Keratinocyte (primary cell): Measurements from ENCODE around the gene SYNE2. TPM values are rescaled to one million over a fixed set of nuclear protein-coding genes. Genes with fewer than 3 reads are reported as not detected.

Experiments used
- DNase-seq: peaks from one replicate; pipeline ENCODE4 v3.0.0-alpha.2; 2011; ENCODE audit warnings: low read depth, missing footprints, low spot score
- FAIRE-seq: peaks from 2 replicates; lab custom pipeline; 2011; peaks lifted over from hg19 to GRCh38; lab: Jason Lieb, UNC
- H2AFZ ChIP-seq: 2 replicates; pipeline ENCODE4 v1.6.0; 2012; ENCODE audit warnings: low read length, control low read depth, inconsistent platforms; ENCODE audit not compliant: control insufficient read depth
- H3K27ac ChIP-seq: 2 replicates; pipeline ENCODE4 v1.5.1; 2011; ENCODE audit warnings: low read length; ENCODE audit not compliant: control insufficient read depth, insufficient read depth
- H3K27me3 ChIP-seq: 3 replicates; pipeline ENCODE4 v1.6.0; 2011; ENCODE audit warnings: low read length; ENCODE audit not compliant: control insufficient read depth, insufficient read depth; ENCODE audit errors: extremely low read depth
- H3K36me3 ChIP-seq, 2 experiments: 2 replicates in 1 of 2; 3 replicates in 1 of 2; pipeline ENCODE4 v1.5.1; 2011; ENCODE audit warnings: low read length in 2 of 2, mild to moderate bottlenecking in 1 of 2; ENCODE audit not compliant: control insufficient read depth in 2 of 2, insufficient read depth in 2 of 2; ENCODE audit errors: extremely low read depth in 1 of 2
- H3K4me1 ChIP-seq: 3 replicates; pipeline ENCODE4 v1.5.1; 2011; ENCODE audit warnings: low read length; ENCODE audit not compliant: control insufficient read depth, insufficient read depth; ENCODE audit errors: extremely low read depth
- H3K4me2 ChIP-seq: 3 replicates; pipeline ENCODE4 v1.6.0; 2011; ENCODE audit warnings: low read depth, low read length; ENCODE audit not compliant: control insufficient read depth, insufficient read depth; ENCODE audit errors: extremely low read depth
- H3K4me3 ChIP-seq, 3 experiments: fragments of 200-600 bp in 1 of 3; sonication (generic) in 1 of 3; 2 replicates in 2 of 3; 3 replicates in 1 of 3; pipeline ENCODE4 v1.5.1; 2011 to 2016; ENCODE audit warnings: low read length in 3 of 3, mild to moderate bottlenecking in 3 of 3, control low read depth in 2 of 3, inconsistent platforms in 1 of 3, low read depth in 1 of 3, mixed read lengths in 1 of 3, mixed run types in 1 of 3, moderate library complexity in 1 of 3; ENCODE audit not compliant: control insufficient read depth in 2 of 3, insufficient read depth in 2 of 3; ENCODE audit errors: extremely low read depth in 1 of 3
- H3K79me2 ChIP-seq: 2 replicates; pipeline ENCODE4 v1.6.0; 2012; ENCODE audit warnings: low read length; ENCODE audit not compliant: control insufficient read depth, insufficient read depth
- H3K9ac ChIP-seq: 3 replicates; pipeline ENCODE4 v1.6.0; 2011; ENCODE audit warnings: low read length; ENCODE audit not compliant: control insufficient read depth, insufficient read depth; ENCODE audit errors: extremely low read depth
- H3K9me1 ChIP-seq: 3 replicates; pipeline ENCODE4 v1.6.0; 2011; ENCODE audit warnings: low read length; ENCODE audit not compliant: control insufficient read depth, insufficient read depth; ENCODE audit errors: extremely low read depth
- H3K9me3 ChIP-seq: 2 replicates; pipeline ENCODE4 v1.5.1; 2012; ENCODE audit warnings: low read depth, low read length; ENCODE audit not compliant: control insufficient read depth
- H4K20me1 ChIP-seq: 3 replicates; pipeline ENCODE4 v1.6.0; 2011; ENCODE audit warnings: low read length; ENCODE audit not compliant: control insufficient read depth, insufficient read depth; ENCODE audit errors: extremely low read depth
- EZH2 ChIP-seq: IDR thresholded peaks from one replicate; pipeline ENCODE4 v1.6.1; 2012; ENCODE audit warnings: inconsistent platforms, mild to moderate bottlenecking, low read length, moderate library complexity
- dilution Hi-C: fragments of 300-500 bp; cut with MboI; formaldehyde crosslinking; loops from one replicate; pipeline ENCODE4 v1.7.0; 2020; ENCODE audit warnings: low sequenced_read_pairs; ENCODE audit not compliant: extremely low pct_ligation_motif_present
- polyA plus RNA-seq, 5 experiments: library from polyadenylated mRNA; depleted of rRNA in 3 of 5; stranded (reverse) in 3 of 5; stranded (forward) in 1 of 5; unstranded in 1 of 5; fragments of >200 nt; gene quantifications; 1 replicate in 1 of 5; 2 replicates in 3 of 5; 3 replicates in 1 of 5; pipeline versions ENCODE4 v1.2.1 to v1.2.3, GENCODE V29; 2011 to 2012; ENCODE audit warnings: missing spikeins in 2 of 5, low read depth in 1 of 5, low replicate concordance in 1 of 5
- TF ChIP-seq, protein P1 (sequence below), 3 experiments: IDR thresholded peaks in 1 of 3; conservative IDR thresholded peaks in 1 of 3; optimal IDR thresholded peaks in 1 of 3; 2 replicates in 2 of 3; 3 replicates in 1 of 3; pipeline versions ENCODE3 to v1.5.1; 2011; ENCODE audit warnings: low read length in 3 of 3, mild to moderate bottlenecking in 3 of 3, moderate library complexity in 2 of 3, control low read depth in 1 of 3, inconsistent platforms in 1 of 3; ENCODE audit not compliant: insufficient read depth in 2 of 3; ENCODE audit errors: extremely low read depth in 1 of 3

Gene SYNE2
- polyA plus RNA-seq, 1 donor (not counting 4 experiments of a cell fraction or from before 2014, with no cell fraction given): 9.9 TPM

DNA sequence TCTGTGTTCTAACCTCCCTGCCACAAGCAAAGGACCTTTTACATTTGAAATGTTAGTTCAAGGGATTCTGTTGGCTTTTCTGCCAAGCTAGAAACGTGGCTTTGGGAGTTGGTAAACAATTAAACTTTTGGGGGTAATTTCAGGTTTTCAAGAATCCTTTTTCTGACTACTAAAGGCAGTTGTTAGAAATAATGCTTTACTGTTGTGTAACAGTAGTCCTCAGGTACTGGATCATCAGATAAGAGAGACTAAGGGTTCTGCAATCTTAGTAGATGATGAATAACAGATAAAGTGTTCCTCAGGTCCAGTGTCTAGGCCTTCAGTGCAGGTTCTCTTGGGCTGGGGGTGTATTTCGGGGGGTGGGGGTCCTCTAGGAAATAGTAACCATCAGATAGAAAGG lies 192.3 kb downstream of the SYNE2 start:
- Histone ChIP-seq H3K27me3 (no peaks in the 10 kb centered on the region), H3K79me2 (no peaks in the 10 kb centered on the region), H3K9ac (no peak overlapping the region), H3K27ac (no peak overlapping the region), H2AFZ (no peak overlapping the region), H3K4me1 (no peaks in the 10 kb centered on the region), H4K20me1 (no peaks in the 10 kb centered on the region), H3K4me2 (no peak overlapping the region), H3K9me3 (no peaks in the 10 kb centered on the region), H3K9me1 (no peaks in the 10 kb centered on the region), H3K4me3 (no peak overlapping the region), H3K36me3 (peaks cover 1 to 5% of the 10 kb centered on the region in 2 experiments)
- DNase-seq (no peak), FAIRE-seq (no peak)
- dilution Hi-C loops: loop anchor here (25.0 kb wide), 1 partner anchor 242 kb away; the partner anchor contains the start of gene ESR2
- TF ChIP-seq EZH2: no peak
- TF ChIP-seq, protein P1, sequence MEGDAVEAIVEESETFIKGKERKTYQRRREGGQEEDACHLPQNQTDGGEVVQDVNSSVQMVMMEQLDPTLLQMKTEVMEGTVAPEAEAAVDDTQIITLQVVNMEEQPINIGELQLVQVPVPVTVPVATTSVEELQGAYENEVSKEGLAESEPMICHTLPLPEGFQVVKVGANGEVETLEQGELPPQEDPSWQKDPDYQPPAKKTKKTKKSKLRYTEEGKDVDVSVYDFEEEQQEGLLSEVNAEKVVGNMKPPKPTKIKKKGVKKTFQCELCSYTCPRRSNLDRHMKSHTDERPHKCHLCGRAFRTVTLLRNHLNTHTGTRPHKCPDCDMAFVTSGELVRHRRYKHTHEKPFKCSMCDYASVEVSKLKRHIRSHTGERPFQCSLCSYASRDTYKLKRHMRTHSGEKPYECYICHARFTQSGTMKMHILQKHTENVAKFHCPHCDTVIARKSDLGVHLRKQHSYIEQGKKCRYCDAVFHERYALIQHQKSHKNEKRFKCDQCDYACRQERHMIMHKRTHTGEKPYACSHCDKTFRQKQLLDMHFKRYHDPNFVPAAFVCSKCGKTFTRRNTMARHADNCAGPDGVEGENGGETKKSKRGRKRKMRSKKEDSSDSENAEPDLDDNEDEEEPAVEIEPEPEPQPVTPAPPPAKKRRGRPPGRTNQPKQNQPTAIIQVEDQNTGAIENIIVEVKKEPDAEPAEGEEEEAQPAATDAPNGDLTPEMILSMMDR (optimal IDR thresholded peaks at IDR 0.05 in 1 of 3, IDR thresholded peaks at IDR 0.05 in 1 of 3, conservative IDR thresholded peaks at IDR 0.05 in 1 of 3; ENCODE audit: extremely low read depth in 1 of 3, insufficient read depth in 2 of 3, low read length in 3 of 3): no peak

DNA sequence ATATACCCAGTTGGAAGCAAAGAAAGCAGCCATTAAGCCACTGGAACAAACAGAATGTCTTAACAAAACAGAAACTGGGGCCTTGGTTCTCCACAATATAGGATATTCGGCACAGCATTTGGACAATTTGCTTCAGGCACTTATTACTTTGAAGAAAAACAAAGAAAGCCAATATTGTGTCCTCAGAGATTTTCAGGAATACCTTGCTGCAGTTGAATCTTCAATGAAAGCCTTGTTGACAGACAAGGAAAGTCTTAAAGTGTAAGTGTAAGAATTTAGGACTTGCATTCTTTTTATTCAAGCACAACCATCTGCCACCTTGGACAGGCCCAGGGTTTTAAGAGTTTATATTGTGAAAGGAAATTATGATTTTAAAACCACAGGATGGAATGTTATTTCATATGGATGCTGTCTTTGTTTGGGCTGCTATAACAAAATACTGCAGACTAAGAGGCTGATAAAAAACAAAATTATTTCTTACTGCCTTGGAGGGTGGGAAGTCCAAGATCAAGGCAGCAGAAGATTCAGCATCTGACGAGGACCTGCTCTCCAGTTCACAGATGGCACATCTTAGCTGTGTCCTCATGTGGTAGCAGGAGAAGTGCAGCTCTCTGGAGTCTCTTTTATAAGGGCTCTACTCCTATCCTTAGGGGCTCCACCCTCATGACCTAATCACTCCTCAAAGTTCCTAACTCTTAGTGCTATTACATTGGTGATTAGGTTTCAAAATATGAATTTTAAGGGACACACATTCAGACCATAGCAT lies 197.0 kb downstream of the SYNE2 start:
- H3K36me3 ChIP-seq: peaks cover 4 to 13% of the 10 kb centered on the region in 2 experiments
- dilution Hi-C loops: loop anchor here (25.0 kb wide), 1 partner anchor 238 kb away; the partner anchor contains the start of gene ESR2
- TF ChIP-seq, protein P1 (optimal IDR thresholded peaks at IDR 0.05 in 1 of 3, IDR thresholded peaks at IDR 0.05 in 1 of 3, conservative IDR thresholded peaks at IDR 0.05 in 1 of 3; ENCODE audit: extremely low read depth in 1 of 3, insufficient read depth in 2 of 3, low read length in 3 of 3): no peak
- TF ChIP-seq EZH2: no peak
- H3K4me3 ChIP-seq: no peak overlapping the region
- peaks cover 5% of the 10 kb centered on the region for H3K4me1 ChIP-seq
- FAIRE-seq (no peak), DNase-seq (no peak)
- H3K9me1 ChIP-seq: no peaks in the 10 kb centered on the region
- H3K27ac ChIP-seq: no peak overlapping the region
- no peaks in the 10 kb centered on the region for H3K79me2 ChIP-seq
- H2AFZ ChIP-seq: no peak overlapping the region
- H3K9me3 ChIP-seq: no peaks in the 10 kb centered on the region
- H3K4me2 ChIP-seq: no peak overlapping the region
- no peaks in the 10 kb centered on the region for H3K27me3 ChIP-seq
- H4K20me1 ChIP-seq: no peaks in the 10 kb centered on the region
- no peak overlapping the region for H3K9ac ChIP-seq
